ENCODE data around the gene NBEAL2. TPM values are rescaled to one million over a fixed set of nuclear protein-coding genes. Genes with fewer than 3 reads are reported as not detected.

The NBEAL2 gene, protein sequence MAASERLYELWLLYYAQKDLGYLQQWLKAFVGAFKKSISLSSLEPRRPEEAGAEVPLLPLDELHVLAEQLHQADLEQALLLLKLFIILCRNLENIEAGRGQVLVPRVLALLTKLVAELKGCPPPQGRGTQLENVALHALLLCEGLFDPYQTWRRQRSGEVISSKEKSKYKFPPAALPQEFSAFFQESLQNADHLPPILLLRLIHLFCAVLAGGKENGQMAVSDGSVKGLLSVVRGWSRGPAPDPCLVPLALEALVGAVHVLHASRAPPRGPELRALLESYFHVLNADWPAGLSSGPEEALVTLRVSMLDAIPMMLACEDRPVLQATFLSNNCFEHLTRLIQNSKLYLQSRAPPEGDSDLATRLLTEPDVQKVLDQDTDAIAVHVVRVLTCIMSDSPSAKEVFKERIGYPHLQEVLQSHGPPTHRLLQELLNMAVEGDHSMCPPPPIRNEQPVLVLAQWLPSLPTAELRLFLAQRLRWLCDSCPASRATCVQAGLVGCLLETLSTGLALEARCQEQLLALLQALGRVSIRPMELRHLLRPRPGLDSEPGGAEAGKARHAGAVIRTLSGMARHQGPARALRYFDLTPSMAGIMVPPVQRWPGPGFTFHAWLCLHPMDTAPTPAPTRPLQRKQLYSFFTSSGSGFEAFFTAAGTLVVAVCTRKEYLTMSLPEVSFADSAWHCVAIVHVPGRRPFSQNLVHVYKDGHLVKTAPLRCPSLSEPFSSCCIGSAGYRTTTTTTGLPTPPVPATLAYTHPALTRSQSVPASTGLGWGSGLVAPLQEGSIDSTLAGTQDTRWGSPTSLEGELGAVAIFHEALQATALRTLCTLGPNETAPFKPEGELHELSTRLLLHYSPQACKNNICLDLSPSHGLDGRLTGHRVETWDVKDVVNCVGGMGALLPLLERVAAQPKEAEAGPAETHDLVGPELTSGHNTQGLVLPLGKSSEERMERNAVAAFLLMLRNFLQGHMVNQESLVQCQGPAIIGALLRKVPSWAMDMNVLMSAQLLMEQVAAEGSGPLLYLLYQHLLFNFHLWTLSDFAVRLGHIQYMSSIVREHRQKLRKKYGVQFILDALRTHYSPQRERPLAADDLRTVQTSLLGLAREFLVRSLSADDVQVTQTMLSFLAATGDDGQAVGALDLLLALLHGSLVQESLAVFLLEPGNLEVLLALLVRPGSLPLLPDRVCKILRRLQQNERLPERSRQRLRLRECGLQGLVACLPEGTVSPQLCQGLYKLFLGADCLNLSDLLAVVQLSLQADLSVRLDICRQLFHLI (N-terminal part only)
- 6.1 TPM for polyA plus RNA-seq (2013, experiment 1 of 2; ENCODE audit: insufficient read length)
- polyA plus RNA-seq (2013, experiment 2 of 2; ENCODE audit: insufficient read length) = 9.0 TPM

DNA sequence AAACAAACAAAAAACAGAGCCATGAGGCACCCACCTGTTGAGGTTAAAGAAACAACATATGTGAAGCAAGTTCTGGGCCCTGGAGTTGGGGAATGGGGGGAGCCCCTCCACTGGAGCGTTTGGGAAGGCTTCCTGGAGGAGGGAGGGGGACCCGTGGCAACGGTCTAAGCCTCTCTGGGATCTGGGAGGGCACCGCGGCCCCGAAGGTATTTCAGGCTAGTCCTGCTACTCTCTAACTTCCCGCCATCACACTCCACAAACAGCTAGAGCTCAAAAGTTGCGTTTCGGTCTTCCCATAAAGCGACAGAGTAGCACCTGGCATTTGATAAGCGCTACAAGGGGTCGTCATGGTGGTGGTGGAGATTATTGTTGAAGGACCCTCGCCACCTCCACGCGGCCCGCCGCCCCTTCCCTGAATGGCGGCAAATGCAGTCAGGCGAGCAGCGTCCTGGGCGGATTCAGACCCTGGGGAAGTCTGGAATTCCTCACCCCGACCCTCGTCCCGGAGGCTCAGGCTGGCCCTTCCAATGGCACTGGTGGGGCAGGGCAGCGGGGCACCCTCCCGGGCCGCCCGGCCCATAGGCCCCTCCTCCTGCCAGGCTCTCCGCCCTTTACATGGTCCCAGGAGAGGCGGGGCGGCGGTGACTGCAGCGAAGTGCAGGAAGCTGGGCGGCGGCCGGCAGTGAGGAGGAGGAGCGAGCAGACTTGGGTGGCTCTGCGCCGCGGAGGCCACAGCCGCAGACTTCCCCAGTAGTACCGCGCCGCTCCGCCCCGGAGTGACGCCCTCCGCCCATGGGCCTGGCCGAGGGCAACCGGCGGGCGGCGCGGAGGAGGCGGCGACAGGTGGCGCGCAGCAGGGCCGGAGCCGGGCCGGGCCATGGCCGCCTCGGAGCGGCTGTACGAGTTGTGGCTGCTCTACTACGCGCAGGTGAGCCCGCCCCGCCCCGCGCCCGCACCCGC is at the start of gene NBEAL2:
NBEAL2 (plus strand) TSS at position 682 of the 960 bp plus-strand sequence; CDS start at position 878, 196 bp downstream.
- DNase-seq = peak; percentile 93

DNA sequence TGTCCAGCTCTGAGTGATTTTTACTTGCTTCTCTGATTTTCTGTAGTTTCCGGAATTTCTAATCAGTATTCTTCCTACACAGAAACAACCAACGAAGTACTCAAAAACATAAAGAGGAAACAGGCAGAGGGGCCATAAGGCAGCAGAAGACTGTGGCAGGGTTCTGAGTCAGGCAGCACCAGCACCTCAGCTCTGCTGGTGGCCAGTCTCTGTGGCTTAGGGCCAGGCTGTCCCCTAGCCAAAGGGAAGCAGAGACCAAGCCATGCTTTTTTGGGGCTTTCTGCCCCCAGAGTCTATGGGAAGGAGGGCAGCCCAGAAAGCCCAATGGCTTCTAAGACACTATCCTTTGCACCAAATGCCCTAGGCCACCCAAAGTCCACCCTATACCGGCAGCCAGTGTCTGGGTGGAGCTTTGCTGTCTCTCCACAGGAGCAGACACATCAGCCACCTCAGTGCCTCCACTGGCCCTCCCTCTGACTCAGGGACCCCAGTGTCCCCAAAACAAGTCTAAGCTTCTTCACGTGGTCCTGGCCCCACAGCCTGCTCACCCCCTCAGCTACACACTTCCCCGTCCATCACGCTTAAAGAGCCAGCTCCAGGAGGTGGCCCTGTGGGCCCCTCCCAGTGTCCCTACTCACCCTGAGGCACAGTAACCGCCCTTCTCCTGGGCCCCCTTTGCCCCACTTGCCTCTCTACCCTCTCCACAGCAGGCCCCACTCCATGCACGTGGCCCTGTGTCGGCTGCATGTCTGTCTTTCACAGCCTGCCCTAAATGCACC is 49.1 kb upstream of the NBEAL2 start:
- no peak for DNase-seq

DNA sequence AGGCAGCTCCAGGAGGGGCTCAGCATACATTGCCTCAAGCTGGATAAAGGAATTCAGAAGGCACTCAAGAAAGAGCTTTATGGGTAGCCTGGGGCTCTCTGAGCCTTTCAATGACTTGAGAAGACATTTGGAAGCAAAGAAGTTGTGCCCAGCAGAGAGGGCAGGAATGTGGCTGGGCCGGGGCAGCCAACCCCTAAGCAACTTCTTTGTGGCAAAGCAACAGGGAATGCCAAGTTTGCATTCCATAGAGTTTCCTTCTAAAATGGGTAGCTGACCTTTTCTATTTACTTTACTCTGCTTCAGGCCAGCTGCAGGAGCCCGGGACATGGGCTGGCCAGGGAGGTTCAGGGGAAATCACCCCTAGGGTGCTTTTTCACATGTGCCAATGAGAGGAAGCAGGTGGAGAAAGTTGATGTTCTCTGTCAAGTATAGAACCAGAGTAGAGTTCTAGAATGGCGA is 48.5 kb upstream of the NBEAL2 start:
- no peak for DNase-seq

DNA sequence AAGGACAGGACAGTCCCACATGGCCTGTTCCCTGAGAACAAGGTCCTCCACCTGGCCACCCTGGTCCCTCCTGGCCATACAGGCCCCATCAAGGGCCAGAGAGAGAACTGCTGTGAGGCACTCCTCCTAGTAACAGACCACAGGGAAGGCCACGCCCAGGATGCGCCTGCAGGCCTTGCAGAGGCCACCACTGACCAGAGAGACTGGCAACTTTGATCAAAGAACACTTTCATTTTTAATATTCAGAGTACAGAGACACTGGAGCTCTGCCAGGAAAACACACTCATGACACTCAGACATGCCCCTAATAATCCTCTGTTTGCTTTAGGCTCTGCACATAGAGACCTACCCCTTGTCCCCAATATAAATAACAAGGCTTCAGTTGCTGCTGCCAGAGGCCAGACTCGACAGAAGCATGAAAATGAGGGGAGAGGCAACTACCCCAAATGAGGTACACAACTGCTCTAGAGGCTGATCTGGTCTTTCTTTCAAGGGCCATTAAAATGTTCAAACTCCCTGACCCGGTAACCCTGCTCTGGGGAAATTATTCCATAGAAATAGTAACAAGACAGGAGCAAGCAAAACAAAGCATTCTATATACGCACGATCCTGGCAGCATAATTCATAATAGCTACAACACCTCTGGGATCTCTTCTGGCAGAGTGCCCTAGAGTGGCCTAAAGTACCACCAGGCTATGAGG is 47.7 kb upstream of the NBEAL2 start:
- peak; percentile 23 for DNase-seq

DNA sequence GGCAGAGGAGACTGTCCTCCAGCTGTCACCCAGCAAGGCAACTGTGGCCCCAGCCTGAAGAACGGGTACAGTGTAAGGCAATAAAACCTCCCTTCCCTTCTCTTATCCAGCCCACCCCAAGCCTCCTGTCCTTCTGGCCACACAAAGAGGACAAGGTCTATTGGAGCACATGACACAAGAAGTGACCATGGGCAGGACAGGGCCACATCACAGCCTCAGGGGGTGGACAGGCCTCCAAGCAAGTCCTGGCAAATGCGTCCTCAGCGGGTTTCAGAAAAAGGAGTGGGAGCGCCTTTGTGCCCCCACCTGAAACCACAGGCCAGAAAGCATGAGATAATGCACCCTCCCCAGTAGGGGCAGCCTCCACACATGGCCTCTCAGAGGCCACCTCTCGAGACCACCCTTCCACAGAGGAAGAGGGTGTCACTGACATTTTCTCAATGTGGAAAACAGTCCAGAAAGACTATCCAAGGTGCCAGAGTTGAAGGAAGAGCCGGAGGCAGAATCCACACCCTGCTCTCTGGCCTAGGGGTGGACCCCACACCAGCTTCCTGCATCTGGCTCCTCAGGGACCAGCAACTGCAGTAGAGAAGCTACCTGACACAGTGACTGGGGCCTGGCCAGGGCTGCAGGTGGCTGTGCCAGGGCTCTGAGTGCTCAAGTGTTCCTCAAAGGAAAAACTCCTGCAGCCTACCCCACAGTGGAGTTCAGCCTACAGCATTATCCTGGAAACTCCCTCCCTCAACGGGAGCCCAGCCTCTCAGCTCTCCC is 46.8 kb upstream of the NBEAL2 start:
- no peak for DNase-seq

DNA sequence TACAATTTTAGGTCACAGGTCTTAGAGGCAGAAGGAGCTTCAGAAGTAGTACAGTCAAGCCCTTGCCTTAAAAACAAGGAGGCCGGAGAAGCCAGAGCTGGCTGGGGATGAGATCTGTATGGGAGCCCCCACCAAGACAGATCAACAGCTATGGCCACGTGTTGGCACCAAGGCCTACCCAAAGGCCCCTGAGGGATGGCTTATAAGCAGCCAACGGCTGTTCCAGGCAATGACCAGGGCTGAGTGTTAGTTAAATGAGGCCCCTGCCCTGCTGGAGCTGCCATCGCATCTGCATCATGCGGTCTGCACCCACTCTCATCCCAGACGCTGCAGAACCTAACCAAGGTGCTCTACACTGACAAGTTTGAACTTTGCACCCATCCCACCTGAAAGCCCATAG is 46.2 kb upstream of the NBEAL2 start:
- DNase-seq = no peak

DNA sequence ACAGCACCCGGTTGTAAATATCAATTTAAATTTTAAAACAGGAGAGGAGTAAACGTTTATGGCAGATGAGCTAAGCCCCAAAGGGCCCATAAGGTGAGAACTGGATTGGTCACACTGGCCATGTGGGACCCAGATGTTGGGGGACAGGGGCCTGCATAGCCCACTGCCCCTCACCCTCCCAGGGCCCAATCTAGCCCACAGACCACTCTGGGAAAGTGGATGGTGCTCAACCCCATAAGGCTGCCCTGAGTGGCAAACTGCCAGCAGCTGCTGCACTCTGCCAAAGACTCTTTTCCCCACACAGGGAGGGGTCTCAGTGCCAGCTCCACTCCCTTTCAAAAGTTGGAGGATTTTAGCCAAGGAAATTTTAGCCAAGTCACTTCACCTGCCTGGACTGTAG is 45.4 kb upstream of the NBEAL2 start:
- DNase-seq = no peak

DNA sequence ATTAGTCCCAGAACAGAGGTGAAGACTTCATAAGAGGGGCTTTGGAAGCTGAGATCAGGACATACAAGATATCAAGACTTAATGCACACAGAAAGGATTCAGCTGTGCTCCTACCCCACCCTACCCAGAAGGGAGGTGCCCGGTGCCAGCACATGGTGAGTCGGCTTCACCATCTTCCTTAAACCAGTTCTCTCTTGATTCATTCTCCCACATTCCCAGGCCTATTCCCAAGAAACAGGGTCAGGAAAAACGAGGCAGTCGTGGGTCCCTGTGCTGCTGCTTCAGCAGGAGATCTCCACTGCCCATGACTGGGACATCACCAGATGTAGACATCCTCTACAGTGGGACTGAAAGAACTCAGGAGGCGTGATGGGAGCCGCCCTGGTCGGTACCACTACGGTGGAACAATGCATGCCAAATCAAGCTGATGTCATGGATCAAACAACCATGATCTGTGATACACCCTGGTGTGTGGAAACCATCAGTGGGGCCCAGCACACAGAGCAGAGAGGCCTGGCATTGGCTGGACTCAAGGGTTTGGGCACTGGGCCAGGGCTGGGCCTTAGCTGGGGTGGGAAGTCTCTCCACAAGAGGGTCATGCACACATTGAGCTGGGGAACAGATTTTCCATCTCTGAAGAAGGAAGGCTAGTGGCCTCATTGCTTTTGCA is 44.8 kb upstream of the NBEAL2 start:
- peak; percentile 40 for DNase-seq

DNA sequence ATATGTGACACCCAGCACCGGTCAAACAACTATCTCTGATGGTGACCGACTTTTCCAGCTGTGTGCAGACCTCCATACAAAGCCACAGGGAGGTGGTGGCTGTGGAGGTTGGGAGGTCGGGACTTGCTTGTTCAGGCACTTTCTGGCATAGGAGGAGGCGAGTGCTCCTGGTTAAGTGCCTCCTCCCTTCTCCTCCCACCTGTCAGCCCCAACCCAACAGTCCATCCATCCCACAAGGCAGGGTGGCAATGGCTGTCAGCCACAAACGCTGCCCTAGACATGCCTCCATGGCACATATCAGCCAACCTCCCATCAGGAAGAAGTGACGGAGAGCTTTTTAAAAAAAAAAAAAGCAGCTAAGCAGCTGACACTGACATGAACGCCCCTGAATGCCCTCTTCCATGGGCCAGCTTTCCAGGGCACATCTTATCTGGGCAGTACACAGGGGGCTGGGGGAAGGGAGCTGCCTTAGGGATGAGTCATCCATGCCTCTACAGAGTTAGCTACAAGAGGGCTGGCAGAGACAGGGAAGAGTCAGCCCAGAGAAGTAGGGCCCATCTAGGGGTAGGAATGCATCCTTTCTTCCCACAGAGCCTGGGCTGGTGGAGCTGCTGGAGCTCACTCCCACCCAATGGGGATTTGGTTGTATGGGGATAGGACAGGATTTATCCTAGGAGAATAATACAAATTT is 44.2 kb upstream of the NBEAL2 start:
- DNase-seq = peak; percentile 98

DNA sequence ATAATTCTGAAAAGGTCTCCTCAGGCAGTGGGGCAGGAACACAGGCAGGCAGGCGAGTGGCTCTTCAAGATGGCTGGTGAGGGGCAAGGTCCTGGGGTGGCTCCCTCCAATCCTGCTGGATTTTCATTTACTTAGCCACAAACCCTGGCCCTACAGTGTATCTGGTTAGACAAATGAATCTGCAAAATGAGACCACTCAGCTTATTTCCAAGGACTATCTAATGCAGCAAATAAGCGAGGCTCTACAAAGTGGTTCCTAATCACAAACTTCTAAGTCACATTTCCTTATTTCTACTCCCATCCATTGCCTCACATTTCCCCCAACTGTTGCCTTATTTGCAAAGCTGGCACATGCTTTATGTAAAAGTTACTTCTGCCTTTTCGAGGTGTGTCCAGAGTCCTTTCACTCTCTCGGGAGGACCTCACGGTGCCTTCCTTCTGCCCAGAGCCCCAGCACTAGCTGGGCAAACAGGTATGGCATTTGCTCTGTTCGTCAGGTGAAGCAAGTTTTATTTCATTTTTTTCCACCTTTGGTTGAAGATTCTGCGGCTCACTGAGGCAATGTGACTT is 43.4 kb upstream of the NBEAL2 start:
- DNase-seq = no peak

DNA sequence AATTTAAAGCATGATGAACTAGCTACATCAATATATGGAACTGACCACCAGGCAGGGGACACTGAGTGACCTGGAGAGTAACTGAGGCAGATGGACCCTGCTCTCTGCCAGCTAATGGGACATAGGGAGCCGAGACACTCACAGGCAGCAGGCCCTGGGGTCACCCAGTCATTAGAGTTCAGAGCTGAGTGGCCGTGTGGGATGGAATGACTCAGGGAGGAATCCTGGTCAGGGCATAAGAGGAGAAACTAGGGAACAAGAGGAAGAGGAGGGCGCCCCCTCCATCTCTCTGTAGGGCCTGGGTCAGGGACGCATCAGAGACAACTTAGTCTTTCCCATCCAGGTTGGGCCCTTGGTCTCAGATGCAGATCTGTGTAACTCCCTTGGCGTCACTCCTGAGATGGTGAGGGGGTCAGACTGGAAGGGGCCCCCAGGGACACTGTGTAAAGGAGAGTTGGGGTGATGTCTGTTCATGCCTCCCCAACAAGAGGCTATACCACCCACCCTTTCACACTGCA is 42.7 kb upstream of the NBEAL2 start:
- DNase-seq = no peak

DNA sequence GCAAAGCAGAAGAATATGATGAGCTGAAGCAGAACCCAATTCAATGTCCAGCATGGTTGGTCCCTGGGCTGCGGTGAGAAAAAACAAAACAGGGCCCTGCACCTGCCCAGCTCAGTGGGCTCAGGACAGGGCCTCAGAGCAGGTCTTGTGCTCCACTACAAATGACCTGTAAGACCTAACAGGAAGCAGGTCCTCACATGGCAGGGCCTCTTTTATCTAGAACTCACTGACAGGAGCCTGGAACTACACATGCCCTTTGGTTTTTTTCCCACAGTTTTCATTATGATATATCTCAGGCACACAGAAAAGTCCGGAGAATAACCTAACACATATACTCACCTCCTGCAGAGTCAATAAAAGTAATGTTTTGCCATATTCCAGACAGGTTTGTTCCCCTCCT is 41.3 kb upstream of the NBEAL2 start:
- DNase-seq = no peak

DNA sequence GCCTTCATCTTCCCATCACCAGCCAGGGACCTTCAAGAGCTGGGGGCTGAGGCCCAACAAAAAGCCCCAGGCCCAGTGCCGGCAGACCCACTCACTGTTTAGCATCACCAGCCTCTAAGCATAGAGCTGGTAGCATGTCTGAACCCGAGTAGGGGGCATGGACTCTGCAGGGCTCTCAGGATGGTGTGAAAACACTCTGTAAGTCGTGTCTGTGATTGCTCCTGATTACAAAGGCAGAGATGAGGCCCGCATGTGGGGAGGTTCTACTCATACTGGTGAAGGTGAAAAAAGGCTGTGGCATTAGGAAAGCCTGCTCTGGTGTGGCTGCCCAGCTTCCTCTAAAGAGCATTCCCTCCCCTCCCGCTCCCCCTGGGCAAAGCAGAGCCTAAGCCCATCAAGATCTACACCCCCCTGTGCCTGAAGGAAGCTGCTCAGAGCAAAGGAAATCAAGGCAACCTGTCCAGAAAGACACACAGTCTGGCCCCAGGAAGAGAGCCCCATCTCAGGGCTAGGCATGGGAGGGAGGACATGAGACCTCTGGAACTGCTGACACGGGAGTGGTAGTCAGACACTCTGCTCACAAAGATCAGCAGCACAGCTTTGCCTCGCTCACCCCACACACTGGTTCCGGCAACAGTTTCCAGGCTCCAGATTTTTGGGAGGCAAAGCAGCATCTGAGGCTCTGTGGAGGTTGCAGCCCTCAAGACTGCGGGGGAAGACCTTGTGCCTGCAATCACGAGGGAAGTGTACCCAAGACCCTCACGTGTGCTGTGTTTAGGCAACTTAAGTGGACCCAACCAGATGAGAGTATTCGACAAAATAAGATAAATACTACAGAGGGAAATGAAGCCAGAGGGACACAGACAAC is 39.7 kb upstream of the NBEAL2 start:
- no peak for DNase-seq

DNA sequence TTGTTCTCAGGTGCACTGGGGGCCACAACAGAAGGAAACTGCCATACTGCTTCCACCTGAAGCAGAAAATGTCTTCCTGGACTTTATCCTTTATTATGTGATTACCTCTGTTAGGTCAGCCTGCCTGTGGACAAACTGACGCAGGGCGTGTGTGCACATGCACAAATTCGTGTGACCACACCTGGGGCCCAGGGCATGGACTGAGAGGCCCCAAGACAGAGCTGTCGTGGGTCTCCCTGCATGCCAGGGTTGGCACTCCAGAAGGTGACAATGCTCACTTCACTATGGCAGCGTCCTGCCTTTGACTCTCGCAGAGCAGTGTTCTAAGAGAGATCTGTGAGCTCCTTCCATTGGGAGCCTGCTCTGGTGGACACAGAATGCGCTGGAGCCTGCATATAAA is 37.4 kb upstream of the NBEAL2 start:
- no peak for DNase-seq

DNA sequence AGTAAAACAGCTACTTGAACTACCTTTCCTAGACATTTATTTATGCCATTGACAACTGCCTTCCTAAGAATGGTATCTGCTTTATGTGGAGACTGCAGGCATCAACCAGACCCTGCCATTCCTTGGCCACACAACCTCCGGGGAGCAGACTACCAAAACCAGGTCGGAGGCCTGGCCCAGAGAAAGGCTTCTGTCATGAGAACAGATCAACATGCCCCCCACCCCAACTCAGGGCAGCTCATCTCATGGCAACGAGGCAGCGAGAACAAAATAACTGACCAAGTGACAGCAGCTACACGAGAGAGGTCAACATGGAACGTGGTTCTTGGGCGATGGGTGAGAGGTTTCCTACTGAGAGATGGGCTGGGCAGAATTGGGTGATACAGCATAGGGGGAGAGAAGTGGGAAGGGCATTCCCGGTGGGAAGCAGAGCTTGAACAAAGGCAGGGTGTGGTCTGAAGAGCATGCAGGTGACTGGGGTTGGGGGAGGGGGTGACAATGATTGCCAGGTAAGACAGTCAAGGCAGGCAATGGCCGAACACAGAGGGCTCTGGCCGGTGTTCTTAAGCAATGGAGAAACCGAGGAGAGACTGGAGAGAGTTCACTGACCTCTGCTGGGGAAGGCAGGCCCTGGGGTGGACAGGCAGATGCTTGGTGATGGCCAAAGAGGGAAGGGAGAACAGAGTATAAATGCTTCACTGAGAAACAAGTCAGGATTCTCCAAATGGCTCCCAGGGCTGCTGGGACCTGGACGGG is 36.8 kb upstream of the NBEAL2 start:
- DNase-seq = no peak
